ENCODE measurements around the gene SLC30A7. TPM values are rescaled to one million over a fixed set of nuclear protein-coding genes. Genes with fewer than 3 reads are reported as not detected.

SLC30A7 gene
- total and polyA plus RNA-seq, 2 of the 13 experiments (the other 11 are each of a cell fraction or from before 2014, with no cell fraction given), result 8.3 to 40.8 TPM

DNA sequence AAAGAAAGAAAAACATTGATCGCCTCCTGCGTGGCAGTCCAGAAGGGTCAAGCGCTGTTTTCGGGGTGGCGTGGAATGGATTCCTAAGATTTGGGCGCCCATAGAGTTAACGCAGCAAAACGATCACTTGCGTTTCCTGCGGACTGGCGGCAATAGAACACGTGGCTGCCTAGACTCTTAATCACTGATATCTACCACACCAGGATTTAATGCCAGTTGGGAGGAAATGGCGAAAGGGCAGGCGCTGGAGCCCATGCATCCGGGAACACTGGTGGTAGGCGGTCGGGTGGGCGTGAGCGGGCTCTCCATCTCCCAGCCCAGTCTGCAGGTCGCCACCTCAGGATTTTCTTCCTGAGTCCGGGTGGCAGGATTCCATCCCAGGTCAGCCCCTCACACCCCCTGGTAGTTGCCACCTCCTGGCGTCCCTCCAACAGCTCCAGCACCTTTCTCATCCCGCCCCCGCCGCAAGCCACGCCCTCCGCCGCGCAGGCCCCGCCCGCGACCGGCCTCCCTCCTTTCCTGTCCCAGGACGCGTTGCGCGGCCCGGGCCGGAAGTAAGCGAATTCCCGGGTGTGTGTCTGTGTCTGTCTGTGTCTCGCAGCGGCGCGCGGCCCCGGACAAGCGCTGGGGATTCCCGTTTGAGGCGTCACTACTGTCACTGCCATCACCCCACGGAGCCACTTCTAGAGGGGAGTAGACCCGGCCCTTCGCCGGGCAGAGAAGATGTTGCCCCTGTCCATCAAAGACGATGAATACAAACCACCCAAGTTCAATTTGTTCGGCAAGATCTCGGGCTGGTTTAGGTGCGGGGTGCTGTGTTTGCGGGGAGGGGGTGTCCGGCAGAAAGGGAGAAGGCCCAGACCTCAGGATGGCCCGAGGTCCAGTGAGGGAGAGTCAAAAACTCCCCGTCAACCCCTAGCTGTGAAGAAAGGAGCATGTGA is at the start of gene SLC30A7 (continued):
- TF ChIP-seq CREB1 (IDR thresholded peaks at IDR 0.05) (peak; percentile 22; the same call in 1 of the 2 replicates), CREB1 (CRISPR knock-in tag; IDR thresholded peaks at IDR 0.05) (no peak; the same call in 1 of the 2 replicates), KDM5A (IDR thresholded peaks at IDR 0.05; ENCODE audit: borderline replicate concordance, low read length) (peak; percentile 36), ZNF530 (CRISPR knock-in tag; IDR thresholded peaks at IDR 0.05; ENCODE audit: low read depth) (no peak), ZNF501 (CRISPR knock-in tag; IDR thresholded peaks at IDR 0.05) (peak; percentile 73), ZNF672 (CRISPR knock-in tag; IDR thresholded peaks at IDR 0.05) (no peak), MXI1 (IDR thresholded peaks at IDR 0.05; ENCODE audit: borderline replicate concordance, low read depth, low read length) (peak; percentile 73; the same call in 1 of the 3 replicates), HMG20B (CRISPR knock-in tag; conservative IDR thresholded peaks at IDR 0.05) (no peak), TARDBP (CRISPR knock-in tag; IDR thresholded peaks at IDR 0.05) (peak; percentile 29; the same call in 1 of the 2 replicates), ZNF253 (CRISPR knock-in tag; IDR thresholded peaks at IDR 0.05; ENCODE audit: borderline replicate concordance) (peak; percentile 19; the same call in 1 of the 2 replicates), XBP1 (CRISPR knock-in tag; IDR thresholded peaks at IDR 0.05) (no peak)
- TF ChIP-seq, protein P1, sequence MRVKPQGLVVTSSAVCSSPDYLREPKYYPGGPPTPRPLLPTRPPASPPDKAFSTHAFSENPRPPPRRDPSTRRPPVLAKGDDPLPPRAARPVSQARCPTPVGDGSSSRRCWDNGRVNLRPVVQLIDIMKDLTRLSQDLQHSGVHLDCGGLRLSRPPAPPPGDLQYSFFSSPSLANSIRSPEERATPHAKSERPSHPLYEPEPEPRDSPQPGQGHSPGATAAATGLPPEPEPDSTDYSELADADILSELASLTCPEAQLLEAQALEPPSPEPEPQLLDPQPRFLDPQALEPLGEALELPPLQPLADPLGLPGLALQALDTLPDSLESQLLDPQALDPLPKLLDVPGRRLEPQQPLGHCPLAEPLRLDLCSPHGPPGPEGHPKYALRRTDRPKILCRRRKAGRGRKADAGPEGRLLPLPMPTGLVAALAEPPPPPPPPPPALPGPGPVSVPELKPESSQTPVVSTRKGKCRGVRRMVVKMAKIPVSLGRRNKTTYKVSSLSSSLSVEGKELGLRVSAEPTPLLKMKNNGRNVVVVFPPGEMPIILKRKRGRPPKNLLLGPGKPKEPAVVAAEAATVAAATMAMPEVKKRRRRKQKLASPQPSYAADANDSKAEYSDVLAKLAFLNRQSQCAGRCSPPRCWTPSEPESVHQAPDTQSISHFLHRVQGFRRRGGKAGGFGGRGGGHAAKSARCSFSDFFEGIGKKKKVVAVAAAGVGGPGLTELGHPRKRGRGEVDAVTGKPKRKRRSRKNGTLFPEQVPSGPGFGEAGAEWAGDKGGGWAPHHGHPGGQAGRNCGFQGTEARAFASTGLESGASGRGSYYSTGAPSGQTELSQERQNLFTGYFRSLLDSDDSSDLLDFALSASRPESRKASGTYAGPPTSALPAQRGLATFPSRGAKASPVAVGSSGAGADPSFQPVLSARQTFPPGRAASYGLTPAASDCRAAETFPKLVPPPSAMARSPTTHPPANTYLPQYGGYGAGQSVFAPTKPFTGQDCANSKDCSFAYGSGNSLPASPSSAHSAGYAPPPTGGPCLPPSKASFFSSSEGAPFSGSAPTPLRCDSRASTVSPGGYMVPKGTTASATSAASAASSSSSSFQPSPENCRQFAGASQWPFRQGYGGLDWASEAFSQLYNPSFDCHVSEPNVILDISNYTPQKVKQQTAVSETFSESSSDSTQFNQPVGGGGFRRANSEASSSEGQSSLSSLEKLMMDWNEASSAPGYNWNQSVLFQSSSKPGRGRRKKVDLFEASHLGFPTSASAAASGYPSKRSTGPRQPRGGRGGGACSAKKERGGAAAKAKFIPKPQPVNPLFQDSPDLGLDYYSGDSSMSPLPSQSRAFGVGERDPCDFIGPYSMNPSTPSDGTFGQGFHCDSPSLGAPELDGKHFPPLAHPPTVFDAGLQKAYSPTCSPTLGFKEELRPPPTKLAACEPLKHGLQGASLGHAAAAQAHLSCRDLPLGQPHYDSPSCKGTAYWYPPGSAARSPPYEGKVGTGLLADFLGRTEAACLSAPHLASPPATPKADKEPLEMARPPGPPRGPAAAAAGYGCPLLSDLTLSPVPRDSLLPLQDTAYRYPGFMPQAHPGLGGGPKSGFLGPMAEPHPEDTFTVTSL (CRISPR knock-in tag; IDR thresholded peaks at IDR 0.05; ENCODE audit: borderline replicate concordance), result no peak
- TF ChIP-seq, protein P2, sequence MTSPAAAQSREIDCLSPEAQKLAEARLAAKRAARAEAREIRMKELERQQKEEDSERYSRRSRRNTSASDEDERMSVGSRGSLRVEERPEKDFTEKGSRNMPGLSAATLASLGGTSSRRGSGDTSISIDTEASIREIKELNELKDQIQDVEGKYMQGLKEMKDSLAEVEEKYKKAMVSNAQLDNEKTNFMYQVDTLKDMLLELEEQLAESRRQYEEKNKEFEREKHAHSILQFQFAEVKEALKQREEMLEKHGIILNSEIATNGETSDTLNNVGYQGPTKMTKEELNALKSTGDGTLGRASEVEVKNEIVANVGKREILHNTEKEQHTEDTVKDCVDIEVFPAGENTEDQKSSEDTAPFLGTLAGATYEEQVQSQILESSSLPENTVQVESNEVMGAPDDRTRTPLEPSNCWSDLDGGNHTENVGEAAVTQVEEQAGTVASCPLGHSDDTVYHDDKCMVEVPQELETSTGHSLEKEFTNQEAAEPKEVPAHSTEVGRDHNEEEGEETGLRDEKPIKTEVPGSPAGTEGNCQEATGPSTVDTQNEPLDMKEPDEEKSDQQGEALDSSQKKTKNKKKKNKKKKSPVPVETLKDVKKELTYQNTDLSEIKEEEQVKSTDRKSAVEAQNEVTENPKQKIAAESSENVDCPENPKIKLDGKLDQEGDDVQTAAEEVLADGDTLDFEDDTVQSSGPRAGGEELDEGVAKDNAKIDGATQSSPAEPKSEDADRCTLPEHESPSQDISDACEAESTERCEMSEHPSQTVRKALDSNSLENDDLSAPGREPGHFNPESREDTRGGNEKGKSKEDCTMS (CRISPR knock-in tag; conservative IDR thresholded peaks at IDR 0.05), result no peak
- TF ChIP-seq, protein P3, sequence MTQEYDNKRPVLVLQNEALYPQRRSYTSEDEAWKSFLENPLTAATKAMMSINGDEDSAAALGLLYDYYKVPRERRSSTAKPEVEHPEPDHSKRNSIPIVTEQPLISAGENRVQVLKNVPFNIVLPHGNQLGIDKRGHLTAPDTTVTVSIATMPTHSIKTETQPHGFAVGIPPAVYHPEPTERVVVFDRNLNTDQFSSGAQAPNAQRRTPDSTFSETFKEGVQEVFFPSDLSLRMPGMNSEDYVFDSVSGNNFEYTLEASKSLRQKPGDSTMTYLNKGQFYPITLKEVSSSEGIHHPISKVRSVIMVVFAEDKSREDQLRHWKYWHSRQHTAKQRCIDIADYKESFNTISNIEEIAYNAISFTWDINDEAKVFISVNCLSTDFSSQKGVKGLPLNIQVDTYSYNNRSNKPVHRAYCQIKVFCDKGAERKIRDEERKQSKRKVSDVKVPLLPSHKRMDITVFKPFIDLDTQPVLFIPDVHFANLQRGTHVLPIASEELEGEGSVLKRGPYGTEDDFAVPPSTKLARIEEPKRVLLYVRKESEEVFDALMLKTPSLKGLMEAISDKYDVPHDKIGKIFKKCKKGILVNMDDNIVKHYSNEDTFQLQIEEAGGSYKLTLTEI (CRISPR knock-in tag; conservative IDR thresholded peaks at IDR 0.05), result no peak
- TF ChIP-seq, protein P4, sequence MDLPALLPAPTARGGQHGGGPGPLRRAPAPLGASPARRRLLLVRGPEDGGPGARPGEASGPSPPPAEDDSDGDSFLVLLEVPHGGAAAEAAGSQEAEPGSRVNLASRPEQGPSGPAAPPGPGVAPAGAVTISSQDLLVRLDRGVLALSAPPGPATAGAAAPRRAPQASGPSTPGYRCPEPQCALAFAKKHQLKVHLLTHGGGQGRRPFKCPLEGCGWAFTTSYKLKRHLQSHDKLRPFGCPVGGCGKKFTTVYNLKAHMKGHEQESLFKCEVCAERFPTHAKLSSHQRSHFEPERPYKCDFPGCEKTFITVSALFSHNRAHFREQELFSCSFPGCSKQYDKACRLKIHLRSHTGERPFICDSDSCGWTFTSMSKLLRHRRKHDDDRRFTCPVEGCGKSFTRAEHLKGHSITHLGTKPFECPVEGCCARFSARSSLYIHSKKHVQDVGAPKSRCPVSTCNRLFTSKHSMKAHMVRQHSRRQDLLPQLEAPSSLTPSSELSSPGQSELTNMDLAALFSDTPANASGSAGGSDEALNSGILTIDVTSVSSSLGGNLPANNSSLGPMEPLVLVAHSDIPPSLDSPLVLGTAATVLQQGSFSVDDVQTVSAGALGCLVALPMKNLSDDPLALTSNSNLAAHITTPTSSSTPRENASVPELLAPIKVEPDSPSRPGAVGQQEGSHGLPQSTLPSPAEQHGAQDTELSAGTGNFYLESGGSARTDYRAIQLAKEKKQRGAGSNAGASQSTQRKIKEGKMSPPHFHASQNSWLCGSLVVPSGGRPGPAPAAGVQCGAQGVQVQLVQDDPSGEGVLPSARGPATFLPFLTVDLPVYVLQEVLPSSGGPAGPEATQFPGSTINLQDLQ (CRISPR knock-in tag; IDR thresholded peaks at IDR 0.05), result no peak
